ENCODE measurements around the gene IMMP2L.
"Not testable (repeated sequence)": the region's sequence is repeated elsewhere in the genome, so short reads cannot be mapped to it uniquely, and the experiment has no call there.

Gene IMMP2L

DNA sequence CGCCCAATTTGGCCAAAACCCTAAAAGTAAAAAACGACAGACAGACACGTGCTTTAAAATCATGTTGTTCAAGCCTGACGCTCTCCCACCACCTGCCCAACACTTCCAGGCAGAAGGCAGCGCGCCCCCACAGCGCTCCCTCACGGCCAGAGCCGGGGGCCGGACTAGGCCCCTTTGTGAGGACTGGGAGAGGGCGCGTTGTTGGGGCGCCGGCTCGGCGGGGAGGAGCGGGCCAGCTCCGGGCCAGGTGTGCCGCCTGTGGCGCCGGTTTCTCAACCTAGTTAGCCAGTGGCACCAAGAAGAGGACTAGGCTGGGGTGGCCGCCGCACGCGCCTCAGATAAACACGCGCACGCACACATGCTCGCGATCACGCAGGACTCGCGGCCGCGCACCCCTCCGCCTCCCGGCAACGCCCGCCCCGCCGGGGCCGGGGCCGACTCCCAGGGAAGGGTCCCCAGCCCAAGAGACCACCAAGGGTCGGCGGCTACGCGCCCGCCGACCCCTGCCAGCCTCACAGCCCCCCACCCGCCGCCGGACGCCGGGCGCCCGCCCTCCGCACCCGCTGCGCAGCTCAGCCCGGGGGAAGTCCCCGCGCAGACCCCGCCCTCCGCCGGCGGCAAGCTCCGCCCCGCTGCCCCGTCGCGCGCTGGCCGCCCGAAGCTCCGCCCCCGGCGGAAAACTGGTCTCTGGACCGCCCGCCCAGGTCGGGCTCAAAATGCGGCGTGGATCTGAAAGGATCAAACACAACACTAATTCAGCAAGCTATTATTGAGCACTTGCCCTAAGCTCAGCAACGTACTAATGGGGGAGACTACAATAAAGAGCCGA lies at the start of gene IMMP2L:
IMMP2L (minus strand) TSS at position 589 of the 829 bp plus-strand sequence.
- FAIRE-seq = no peak

GRCh38 chr7:111609483-111610254 lies 47.4 kb upstream of the IMMP2L start:
- not testable (repeated sequence) for FAIRE-seq

- no peak for FAIRE-seq
Observed at GRCh38 chr7:111607621-111608020, 45.3 kb upstream of the IMMP2L start.

DNA sequence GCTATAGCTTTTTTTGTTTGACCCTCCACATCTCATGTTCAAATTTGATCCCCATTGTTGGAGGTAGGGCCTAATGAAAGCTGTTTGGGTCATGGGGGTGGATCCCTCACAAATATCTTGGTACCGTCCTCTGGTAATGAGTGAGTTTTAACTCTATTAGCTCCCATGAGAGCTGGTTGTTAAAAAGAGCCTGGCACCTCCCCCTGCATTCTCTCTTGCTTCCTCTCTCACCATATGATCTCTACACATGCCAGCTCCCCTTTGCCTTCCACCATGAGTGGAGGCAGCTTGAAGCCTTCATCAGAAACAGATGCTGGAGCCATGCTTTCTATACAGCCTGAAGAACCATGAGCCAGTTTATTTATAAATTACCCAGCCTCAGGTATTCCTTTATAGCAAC lies 43.0 kb upstream of the IMMP2L start:
- no peak for FAIRE-seq

DNA sequence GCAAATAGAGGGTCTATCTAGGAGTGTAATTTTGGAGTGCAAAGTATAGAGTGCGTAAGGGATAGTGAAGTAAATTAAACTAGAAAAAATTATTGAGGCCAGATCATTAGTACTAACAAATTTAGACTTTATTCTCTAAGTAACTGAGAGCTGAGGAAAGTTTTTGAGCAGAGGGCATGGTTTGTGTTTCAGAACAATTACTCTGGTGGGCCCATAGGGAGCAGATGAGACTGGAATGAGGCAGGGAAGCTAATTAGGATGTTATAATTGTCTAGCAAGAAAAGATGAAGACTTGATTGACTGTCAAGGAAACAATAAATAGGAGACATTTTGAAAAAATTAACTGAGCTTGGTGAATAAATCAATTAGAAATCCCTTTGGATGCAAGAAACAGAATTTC lies 37.8 kb upstream of the IMMP2L start:
- FAIRE-seq = no peak

DNA sequence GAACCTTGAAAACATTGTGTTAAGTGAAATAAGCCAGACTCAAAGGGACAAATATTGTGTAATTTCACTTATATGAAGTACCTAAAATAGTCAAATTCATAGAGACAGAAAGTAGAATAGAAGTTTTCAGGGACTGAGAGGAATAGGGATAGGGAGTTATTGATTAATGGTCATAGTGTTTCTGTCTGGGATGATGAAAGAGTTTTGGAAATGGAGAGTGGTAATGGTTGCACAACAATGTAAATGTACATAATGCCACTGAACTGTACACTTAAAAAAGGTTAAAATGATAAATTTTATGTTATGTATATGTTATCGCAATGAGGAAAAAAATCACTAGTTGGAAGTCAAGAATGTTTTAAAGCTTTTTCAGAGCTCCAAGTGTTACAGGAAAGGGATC lies 33.5 kb upstream of the IMMP2L start:
- FAIRE-seq = no peak

DNA sequence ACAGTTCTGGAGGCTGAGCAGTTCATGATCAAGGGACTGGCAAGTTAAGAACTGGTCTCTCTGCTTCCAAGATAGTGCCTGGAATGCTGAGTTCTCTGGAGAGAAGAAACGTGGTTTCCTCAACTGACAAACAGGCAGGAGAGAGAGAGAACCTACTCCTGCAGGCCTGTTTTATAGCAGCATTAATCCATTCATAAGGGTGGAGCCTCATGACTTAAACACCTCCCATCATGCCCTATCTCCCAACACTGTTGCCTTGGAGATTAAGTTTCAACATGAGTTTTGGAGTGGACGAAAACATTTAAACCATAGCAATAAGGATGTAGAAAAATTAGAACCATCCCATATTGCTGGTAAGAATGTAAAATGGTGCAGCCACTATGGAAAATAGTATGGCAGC lies 32.3 kb upstream of the IMMP2L start:
- FAIRE-seq = no peak

DNA sequence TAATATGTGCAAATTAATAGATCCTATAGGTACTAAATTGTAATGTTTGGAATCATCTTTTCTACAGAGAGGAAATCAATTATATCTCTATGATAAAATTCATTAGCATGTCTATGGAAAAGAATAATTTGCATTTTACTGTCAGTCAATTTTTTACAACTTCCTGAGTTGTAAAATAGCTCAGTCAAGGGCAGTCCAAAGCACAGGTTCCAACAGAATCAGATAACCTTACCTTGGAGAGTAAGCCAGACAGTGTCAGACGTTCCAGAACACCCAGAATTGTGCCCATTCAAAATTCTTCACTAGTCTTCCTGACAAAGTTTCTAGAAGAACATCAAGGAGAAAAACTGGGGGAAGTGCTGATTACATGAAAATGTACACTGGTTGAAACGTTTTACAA lies 31.1 kb upstream of the IMMP2L start:
- FAIRE-seq = no peak

DNA sequence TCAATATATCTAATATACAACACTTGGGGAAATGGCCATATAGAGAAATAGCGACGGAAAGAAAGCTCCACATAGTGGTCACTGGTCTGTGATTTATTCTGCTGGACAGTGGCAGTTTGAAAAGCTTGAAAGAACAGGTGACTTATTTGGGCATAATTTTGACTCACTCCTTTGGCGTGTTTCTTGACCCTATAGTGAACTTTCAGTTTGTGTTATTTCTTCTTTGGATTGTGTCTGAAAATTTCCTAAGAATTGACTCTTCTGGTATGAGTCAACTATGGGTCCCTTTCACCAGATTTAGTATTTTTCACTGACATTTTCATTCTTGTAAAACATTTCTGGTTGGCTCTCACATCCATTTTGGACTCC lies 25.8 kb upstream of the IMMP2L start:
- no peak for FAIRE-seq

- no peak for FAIRE-seq
Observed at GRCh38 chr7:111587410-111588064, 25.2 kb upstream of the IMMP2L start.

- no peak for FAIRE-seq
Observed at GRCh38 chr7:111586711-111587409, 24.6 kb upstream of the IMMP2L start.

GRCh38 chr7:111581784-111582488 lies 19.6 kb upstream of the IMMP2L start:
- FAIRE-seq = not testable (repeated sequence)

DNA sequence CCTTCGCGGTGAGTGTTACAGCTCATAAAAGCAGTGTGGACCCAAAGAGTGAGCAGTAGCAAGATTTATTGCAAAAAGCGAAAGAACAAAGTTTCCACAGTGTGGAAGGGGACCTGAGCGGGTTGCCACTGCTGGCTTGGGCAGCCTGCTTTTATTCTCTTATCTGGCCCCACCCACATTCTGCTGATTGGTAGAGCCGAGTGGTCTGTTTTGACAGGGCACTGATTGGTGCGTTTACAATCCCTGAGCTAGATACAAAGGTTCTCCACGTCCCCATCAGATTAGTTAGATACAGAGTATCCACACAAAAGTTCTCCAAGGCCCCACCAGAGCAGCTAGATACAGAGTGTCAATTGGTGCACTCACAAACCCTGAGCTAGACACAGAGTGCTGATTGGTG lies 18.9 kb upstream of the IMMP2L start:
- FAIRE-seq = not testable (repeated sequence)

DNA sequence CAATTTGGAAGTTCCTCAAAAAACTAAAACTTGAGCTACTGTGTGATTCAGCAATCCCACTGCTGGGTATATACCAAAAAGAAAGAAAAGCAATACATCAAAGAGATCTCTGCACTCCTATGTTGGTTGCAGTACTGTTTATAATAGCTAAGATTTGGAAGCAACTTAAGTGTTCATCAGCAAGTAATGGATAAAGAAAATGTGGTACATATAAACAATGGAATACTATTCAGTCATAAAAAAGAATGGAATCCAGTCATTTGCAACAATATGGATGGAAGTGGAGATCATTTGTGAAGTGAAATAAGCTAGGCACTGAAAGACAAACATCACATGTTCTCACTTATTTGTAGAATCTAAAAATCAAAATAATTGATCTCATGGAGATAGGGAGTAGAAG lies 16.5 kb upstream of the IMMP2L start:
- no peak for FAIRE-seq

- no peak for FAIRE-seq
Observed at GRCh38 chr7:111571720-111572119, 9.4 kb upstream of the IMMP2L start.

GRCh38 chr7:111568870-111569462 lies 6.7 kb upstream of the IMMP2L start:
- FAIRE-seq = no peak

DNA sequence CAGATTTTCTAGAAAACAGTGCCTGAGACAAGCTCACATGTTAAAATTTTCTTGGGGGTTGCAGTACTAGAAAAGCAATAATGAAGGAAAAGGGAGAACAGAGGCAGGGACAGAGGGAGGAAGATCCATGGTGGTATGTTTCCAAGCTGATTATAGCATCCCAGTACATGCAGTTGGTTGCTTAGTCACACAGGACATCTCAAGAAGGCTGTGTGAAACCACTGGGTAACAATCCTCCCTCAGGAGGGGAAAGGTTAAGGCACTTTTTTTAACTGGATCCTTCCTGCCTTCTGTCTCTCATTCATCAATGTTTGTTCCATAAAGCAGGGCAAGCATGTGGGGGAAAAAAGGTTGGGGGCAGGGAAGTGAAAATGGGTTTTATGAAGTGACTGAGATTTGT lies 6.1 kb upstream of the IMMP2L start:
- FAIRE-seq = no peak

DNA sequence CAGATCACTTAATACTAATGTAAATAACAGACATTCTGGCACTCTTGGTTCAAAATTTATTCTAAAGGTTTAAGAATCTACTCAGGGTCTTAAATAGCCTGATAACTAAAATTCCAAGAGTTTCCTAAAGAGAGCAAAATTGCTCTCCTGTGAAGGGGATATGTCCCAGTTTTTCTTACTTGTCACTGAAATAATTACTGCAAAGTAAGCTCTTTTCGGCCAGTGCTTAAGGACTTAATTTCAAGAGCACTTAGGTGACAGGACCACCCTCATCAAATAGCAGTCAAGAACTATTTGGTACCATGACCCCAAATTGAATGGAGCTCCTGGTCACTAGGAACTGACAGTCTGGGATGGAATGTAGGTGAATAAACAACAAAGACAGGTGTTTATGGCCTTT lies 1.8 kb upstream of the IMMP2L start:
- no peak for FAIRE-seq

GRCh38 chr7:111561654-111561903 lies 713 bp downstream of the IMMP2L start:
- no peak for FAIRE-seq

- no peak for FAIRE-seq
Observed at GRCh38 chr7:111560773-111561653, 1.3 kb downstream of the IMMP2L start.

DNA sequence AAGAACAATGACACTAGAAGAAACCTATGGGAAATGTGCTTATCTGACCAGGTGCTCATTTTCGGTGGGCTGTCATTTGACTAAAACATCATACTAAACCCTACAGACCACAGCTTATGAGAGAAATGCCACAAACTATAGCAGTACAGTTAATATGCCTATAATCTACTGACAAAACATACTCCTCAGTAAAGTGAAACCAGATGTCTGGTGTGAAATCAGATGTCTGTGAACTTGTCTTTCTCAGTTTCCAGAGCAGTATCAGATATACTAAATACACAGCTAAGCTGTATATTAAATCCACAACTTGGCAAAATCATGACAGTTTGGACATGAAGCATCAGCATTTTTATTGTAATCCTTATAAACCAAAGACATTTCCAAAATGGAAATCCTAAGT lies 3.3 kb downstream of the IMMP2L start:
- FAIRE-seq = no peak
